K562 (cell line): ENCODE measurements around the gene HES3. TPM values are rescaled to one million over a fixed set of nuclear protein-coding genes. Genes with fewer than 3 reads are reported as not detected.

Experiments
- C11orf30 ChIP-seq: fragments of 450-650 bp; IDR thresholded peaks from 2 replicates; pipeline ENCODE4 v1.6.1; 2016; ENCODE audit warnings: low read depth, mild to moderate bottlenecking
- CEBPB ChIP-seq: fragments of 450-650 bp; IDR thresholded peaks from 2 replicates; pipeline ENCODE4 v1.6.1; 2016; ENCODE audit warnings: missing genetic modification characterization, missing compliant biosample characterization
- EHMT2 ChIP-seq: fragments of 450-650 bp; IDR thresholded peaks from 2 replicates; pipeline ENCODE4 v1.6.1; 2018; ENCODE audit warnings: antibody characterized with exemption
- ZNF121 ChIP-seq: sonication (generic); formaldehyde crosslinking; conservative IDR thresholded peaks from 2 replicates; pipeline ENCODE4 v1.8.0; 2022; ENCODE audit warnings: missing genetic modification reagents
- polyA plus RNA-seq, 8 experiments: library from polyadenylated mRNA; depleted of rRNA in 4 of 8; stranded (reverse) in 5 of 8; unstranded in 3 of 8; fragments of >200 nt; fragmentation: Nextera tagmentation in 2 of 8; fragmentation: Illumina TruSeq in 1 of 8; extraction: Ambion mirVana in 2 of 8; extraction: Trizol in 1 of 8; gene quantifications; 2 replicates each; pipeline versions ENCODE4 v1.2.1 to v1.2.3, GENCODE V29; 2011 to 2014; ENCODE audit warnings: inconsistent platforms in 1 of 8, missing spikeins in 1 of 8
- total RNA-seq, 7 experiments: library from RNA; depleted of rRNA in 6 of 7; stranded (reverse); fragments of >200 nt in 6 of 7; fragmentation: Illumina TruSeq in 2 of 7; extraction: Trizol in 2 of 7; gene quantifications; 2 replicates each; pipeline versions ENCODE4 v1.2.1 to v1.2.3, GENCODE V29; 2011 to 2021; ENCODE audit warnings: low replicate concordance in 1 of 7
- TF ChIP-seq, protein P1 (sequence below), 2 experiments: fragments of 450-650 bp; IDR thresholded peaks; 2 replicates each; pipeline ENCODE4 v1.6.1; 2018; ENCODE audit warnings: mild to moderate bottlenecking in 2 of 2, low read depth in 1 of 2; ENCODE audit not compliant: partially characterized antibody in 2 of 2

HES3 gene
- total and polyA plus RNA-seq, 9 of the 15 experiments (the other 6 are each of a cell fraction or from before 2014, with no cell fraction given) = not detected

DNA sequence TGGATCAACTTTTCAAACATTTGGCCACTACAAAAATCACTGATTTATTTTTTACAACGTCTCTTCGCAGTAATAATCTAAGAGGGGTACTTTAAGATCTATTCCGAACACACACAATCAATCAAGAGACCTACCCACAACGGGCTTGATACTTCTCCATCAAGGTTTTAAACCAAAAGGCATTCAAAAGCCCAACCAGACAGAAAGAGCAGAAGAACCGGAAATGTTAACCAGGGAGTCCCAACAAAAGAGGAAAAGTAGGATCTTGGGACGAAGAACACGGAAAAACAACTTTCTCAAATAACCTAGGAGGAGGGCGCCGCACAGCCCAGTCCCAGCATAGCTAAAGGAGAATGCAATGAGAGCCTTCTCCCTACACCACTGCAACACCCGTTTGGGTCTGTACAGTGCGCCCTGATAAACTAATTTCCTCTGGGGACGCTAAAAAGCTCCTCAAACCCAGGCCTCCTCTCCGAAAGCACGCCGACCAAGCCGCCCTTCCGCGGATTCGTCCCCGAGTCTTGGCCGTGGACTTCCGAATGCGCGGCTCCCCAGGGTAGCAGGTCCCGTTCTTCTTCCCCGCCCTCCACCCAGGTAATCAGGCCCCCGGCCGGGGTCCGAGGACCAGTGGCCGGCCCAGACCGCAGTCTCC lies 45.2 kb upstream of the HES3 start (continued):
- TF ChIP-seq C11orf30 (no peak), ZNF121 (CRISPR knock-in tag) (no peak), EHMT2 (no peak), CEBPB (tag) (no peak)
- TF ChIP-seq, protein P1, sequence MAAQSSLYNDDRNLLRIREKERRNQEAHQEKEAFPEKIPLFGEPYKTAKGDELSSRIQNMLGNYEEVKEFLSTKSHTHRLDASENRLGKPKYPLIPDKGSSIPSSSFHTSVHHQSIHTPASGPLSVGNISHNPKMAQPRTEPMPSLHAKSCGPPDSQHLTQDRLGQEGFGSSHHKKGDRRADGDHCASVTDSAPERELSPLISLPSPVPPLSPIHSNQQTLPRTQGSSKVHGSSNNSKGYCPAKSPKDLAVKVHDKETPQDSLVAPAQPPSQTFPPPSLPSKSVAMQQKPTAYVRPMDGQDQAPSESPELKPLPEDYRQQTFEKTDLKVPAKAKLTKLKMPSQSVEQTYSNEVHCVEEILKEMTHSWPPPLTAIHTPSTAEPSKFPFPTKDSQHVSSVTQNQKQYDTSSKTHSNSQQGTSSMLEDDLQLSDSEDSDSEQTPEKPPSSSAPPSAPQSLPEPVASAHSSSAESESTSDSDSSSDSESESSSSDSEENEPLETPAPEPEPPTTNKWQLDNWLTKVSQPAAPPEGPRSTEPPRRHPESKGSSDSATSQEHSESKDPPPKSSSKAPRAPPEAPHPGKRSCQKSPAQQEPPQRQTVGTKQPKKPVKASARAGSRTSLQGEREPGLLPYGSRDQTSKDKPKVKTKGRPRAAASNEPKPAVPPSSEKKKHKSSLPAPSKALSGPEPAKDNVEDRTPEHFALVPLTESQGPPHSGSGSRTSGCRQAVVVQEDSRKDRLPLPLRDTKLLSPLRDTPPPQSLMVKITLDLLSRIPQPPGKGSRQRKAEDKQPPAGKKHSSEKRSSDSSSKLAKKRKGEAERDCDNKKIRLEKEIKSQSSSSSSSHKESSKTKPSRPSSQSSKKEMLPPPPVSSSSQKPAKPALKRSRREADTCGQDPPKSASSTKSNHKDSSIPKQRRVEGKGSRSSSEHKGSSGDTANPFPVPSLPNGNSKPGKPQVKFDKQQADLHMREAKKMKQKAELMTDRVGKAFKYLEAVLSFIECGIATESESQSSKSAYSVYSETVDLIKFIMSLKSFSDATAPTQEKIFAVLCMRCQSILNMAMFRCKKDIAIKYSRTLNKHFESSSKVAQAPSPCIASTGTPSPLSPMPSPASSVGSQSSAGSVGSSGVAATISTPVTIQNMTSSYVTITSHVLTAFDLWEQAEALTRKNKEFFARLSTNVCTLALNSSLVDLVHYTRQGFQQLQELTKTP (IDR thresholded peaks at IDR 0.05; ENCODE audit: low read depth in 1 of 2, partially characterized antibody in 2 of 2) = no peak
- TF ChIP-seq, all 486 proteins: peak for 19
